ENCODE measurements around the gene CPNE9.

CPNE9 gene

DNA sequence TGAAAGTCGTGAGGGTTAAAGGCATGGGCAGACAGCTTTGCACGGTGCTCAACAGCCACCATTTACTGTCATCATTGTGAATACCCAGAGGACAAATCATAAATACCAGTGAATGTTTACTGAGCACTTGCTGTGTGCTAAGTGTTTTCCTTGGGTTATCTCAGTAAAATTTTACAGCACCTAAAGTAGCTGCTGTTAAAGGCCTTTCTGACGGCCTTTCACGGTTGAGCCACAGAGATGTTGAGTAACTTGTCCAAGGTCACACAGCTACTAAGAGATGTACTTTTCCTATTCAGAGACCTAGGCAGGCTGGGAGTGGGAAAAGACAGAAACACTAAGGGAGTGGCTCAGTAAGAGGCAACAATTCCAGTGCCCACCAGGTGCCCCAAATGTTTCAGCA lies 393 bp upstream of the CPNE9 start:
- Histone ChIP-seq H3K9me3 (ENCODE audit: control insufficient read depth, insufficient read depth, low read length) (no peaks in the 10 kb centered on the region), H3K4me1 (ENCODE audit: control insufficient read depth, insufficient read depth, low read length) (no peaks in the 10 kb centered on the region), H3K36me3 (ENCODE audit: control insufficient read depth, insufficient read depth, low read length) (peaks cover 7% of the 10 kb centered on the region), H3K9ac (ENCODE audit: low read depth, low read length) (no peak overlapping the region), H3K27me3 (ENCODE audit: control insufficient read depth, insufficient read depth, low read length) (peaks cover 10% of the 10 kb centered on the region), H3K4me3 (ENCODE audit: low read depth, low read length) (peak overlapping the region; percentile 18)

DNA sequence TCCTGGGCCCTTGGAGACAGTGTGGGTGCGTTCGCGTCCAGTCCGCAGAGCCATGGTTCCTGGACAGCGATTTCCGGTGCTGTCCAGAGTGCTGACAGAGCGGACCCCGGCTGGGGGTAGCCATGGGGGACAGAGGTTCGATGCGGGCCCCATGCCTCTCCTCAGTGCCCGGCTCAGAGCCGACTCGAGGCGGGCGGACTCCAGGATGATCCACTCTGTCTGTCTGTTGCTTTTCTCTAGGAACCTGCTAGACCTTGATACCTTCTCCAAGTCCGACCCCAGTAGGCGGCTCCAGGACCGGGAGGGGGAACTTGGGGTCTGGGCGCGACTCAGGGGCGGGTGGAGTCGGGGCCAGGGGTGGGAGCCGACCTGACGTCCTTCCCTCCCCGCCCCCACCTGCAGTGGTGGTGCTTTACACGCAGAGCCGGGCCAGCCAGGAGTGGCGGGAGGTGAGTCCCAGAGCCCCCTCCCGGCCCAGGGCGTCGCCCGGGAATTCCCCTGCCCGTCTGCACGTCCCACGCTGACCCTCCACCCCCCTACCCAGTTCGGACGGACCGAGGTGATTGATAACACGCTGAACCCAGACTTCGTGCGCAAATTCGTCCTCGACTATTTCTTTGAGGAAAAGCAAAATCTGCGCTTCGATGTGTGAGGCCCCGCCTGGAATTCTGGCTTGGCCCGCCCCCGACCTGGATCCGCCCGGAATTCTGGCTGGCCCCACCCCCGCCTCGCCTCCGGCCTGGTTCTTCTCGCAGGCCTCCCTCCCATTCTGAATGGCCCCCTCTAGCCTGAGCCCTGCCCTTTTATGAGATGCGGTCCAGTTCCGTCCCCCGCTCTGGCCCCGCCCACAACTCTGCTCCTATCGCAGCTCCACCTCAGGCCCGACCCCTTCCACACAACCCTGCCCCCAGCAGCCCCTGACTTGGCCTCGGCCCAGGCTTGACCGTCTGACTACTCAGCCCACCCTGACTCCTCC lies 1.0 kb downstream of the CPNE9 start:
- no peaks in the 10 kb centered on the region for H3K4me1 ChIP-seq (ENCODE audit: control insufficient read depth, insufficient read depth, low read length)
- peaks cover 10% of the 10 kb centered on the region for H3K27me3 ChIP-seq (ENCODE audit: control insufficient read depth, insufficient read depth, low read length)
- peak overlapping the region; percentile 74 for H3K4me3 ChIP-seq (ENCODE audit: low read depth, low read length)
- H3K9ac ChIP-seq (ENCODE audit: low read depth, low read length), result no peak overlapping the region
- peaks cover 4% of the 10 kb centered on the region for H3K36me3 ChIP-seq (ENCODE audit: control insufficient read depth, insufficient read depth, low read length)
- no peaks in the 10 kb centered on the region for H3K9me3 ChIP-seq (ENCODE audit: control insufficient read depth, insufficient read depth, low read length)

DNA sequence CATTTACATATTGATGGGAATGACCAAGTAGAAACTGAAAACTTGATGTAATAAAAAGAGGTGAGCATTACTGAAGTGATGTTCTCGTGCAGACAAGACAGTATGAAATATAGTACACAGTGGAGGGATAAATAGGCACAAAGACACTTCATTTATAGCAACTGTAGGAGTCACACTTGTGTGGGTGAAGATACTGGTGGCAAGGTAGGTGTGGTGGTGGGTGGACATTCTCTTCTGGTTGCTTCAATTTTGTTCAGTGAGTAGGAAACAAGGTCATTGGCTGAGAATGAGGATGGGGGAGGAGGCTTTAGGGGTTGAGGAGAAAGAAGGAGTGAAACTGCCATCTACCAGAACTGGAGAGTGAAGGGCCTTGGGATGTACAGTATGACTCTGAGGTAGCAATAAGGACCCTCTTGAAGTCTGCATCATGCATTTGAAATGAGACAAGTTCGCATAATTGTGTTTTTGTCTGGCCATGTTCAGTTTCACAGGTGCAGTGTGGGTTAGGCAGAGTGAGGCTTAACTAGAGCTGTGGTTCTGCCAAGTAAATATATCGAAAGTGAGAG lies 6.6 kb downstream of the CPNE9 start:
- H3K4me3 ChIP-seq (ENCODE audit: low read depth, low read length), result no peak overlapping the region
- H3K27me3 ChIP-seq (ENCODE audit: control insufficient read depth, insufficient read depth, low read length), result peaks cover 2% of the 10 kb centered on the region
- H3K9ac ChIP-seq (ENCODE audit: low read depth, low read length), result no peak overlapping the region
- no peaks in the 10 kb centered on the region for H3K9me3 ChIP-seq (ENCODE audit: control insufficient read depth, insufficient read depth, low read length)
- H3K36me3 ChIP-seq (ENCODE audit: control insufficient read depth, insufficient read depth, low read length), result no peaks in the 10 kb centered on the region
- H3K4me1 ChIP-seq (ENCODE audit: control insufficient read depth, insufficient read depth, low read length), result no peaks in the 10 kb centered on the region

DNA sequence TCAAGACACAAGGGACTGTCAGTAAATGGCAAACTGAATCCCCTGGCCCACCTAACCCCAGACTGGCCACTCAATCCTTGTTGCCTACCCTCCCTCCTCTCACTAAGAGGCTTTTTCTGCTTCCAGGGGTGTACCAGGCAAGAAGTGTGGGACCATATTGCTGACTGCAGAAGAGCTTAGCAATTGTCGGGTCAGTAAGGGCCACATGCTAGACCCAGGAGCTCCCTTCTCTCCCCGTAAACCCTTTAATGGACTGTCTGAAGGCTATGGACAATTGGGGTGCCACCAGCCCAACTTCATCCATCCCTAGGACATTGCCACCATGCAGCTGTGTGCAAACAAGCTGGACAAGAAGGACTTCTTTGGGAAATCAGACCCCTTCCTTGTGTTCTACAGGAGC lies 8.8 kb downstream of the CPNE9 start:
- Histone ChIP-seq H3K9me3 (ENCODE audit: control insufficient read depth, insufficient read depth, low read length) (no peaks in the 10 kb centered on the region), H3K27me3 (ENCODE audit: control insufficient read depth, insufficient read depth, low read length) (no peaks in the 10 kb centered on the region), H3K36me3 (ENCODE audit: control insufficient read depth, insufficient read depth, low read length) (no peaks in the 10 kb centered on the region)

DNA sequence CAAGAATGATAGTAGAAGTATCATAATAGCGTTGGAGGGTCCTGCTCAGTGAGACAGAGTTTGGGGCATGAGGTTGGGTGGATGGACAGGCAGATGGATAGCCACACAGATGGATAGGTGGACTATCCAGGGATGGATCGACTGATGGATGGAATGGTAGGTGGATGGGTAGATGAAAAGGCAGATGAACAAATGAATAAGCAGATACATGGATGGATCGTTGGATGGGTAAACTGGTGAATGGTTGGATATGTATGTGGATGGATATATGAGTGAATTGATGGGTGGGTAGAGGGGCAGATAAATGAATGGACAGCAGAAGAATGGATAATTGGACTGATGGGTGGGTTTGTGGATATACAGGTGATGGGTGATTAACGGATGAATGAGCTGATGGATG lies 9.5 kb downstream of the CPNE9 start:
- Histone ChIP-seq H3K4me1 (ENCODE audit: control insufficient read depth, insufficient read depth, low read length) (no peaks in the 10 kb centered on the region), H3K9me3 (ENCODE audit: control insufficient read depth, insufficient read depth, low read length) (no peaks in the 10 kb centered on the region), H3K4me3 (ENCODE audit: low read depth, low read length) (no peak overlapping the region), H3K27me3 (ENCODE audit: control insufficient read depth, insufficient read depth, low read length) (no peaks in the 10 kb centered on the region), H3K9ac (ENCODE audit: low read depth, low read length) (no peak overlapping the region), H3K36me3 (ENCODE audit: control insufficient read depth, insufficient read depth, low read length) (no peaks in the 10 kb centered on the region)

More for the DNA sequence above, 8.8 kb downstream of the CPNE9 start:
- no peaks in the 10 kb centered on the region for H3K4me1 ChIP-seq (ENCODE audit: control insufficient read depth, insufficient read depth, low read length)
- H3K4me3 ChIP-seq (ENCODE audit: low read depth, low read length), result no peak overlapping the region
- H3K9ac ChIP-seq (ENCODE audit: low read depth, low read length), result no peak overlapping the region

DNA sequence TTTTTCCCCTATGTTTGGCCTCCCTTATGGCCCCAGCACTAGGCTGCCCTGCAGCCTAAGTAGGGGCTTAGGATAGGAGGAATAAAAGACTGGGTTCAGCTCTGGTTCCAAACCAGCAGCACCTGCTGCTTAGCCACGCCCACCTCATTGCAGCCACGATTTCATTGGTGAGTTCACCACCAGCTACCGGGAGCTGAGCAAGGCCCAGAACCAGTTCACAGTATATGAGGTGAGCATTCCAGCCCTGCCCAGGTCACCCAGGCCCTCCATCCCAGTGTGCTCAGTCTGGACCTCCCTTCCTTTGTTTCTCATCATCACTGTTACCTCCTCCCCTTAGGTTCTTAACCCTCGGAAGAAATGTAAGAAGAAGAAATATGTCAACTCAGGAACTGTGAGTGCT lies 11.5 kb downstream of the CPNE9 start:
- H3K27me3 ChIP-seq (ENCODE audit: control insufficient read depth, insufficient read depth, low read length), result no peaks in the 10 kb centered on the region
- no peak overlapping the region for H3K4me3 ChIP-seq (ENCODE audit: low read depth, low read length)
- no peak overlapping the region for H3K9ac ChIP-seq (ENCODE audit: low read depth, low read length)
- no peaks in the 10 kb centered on the region for H3K9me3 ChIP-seq (ENCODE audit: control insufficient read depth, insufficient read depth, low read length)
- H3K4me1 ChIP-seq (ENCODE audit: control insufficient read depth, insufficient read depth, low read length), result no peaks in the 10 kb centered on the region
- H3K36me3 ChIP-seq (ENCODE audit: control insufficient read depth, insufficient read depth, low read length), result no peaks in the 10 kb centered on the region

DNA sequence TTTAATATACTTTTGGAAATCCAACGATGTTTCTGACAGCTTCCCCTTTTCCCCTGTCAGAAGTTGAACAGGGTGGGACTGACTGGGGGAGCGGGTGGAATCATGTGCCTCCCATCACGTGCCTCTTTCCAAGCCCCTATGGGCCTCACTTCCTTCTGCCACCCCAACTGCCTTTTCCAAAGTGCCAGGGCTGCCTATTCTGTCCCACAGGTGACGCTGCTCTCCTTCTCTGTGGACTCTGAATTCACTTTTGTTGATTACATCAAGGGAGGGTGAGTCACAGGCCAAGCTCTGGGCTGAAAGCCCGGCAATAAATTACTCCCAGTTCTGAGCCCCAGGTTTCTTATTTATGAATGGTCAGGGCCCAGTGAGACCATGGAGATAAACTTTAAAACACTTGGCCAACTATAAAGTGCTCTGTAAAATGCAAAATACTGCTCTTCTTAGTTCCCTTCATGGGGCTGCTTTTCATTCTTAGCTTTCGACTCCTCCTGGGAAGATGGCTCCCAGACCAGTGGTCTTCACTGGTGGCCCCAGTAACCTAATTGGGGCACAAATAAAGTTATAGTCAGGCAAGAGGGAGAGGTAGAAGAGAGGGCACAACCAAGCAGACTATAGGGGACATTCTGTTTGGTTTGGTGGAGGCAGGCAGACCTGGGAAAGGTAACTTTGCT lies 12.3 kb downstream of the CPNE9 start:
- H3K9me3 ChIP-seq (ENCODE audit: control insufficient read depth, insufficient read depth, low read length), result no peaks in the 10 kb centered on the region
- no peak overlapping the region for H3K4me3 ChIP-seq (ENCODE audit: low read depth, low read length)
- no peaks in the 10 kb centered on the region for H3K4me1 ChIP-seq (ENCODE audit: control insufficient read depth, insufficient read depth, low read length)
- no peaks in the 10 kb centered on the region for H3K36me3 ChIP-seq (ENCODE audit: control insufficient read depth, insufficient read depth, low read length)
- H3K9ac ChIP-seq (ENCODE audit: low read depth, low read length), result no peak overlapping the region
- no peaks in the 10 kb centered on the region for H3K27me3 ChIP-seq (ENCODE audit: control insufficient read depth, insufficient read depth, low read length)

DNA sequence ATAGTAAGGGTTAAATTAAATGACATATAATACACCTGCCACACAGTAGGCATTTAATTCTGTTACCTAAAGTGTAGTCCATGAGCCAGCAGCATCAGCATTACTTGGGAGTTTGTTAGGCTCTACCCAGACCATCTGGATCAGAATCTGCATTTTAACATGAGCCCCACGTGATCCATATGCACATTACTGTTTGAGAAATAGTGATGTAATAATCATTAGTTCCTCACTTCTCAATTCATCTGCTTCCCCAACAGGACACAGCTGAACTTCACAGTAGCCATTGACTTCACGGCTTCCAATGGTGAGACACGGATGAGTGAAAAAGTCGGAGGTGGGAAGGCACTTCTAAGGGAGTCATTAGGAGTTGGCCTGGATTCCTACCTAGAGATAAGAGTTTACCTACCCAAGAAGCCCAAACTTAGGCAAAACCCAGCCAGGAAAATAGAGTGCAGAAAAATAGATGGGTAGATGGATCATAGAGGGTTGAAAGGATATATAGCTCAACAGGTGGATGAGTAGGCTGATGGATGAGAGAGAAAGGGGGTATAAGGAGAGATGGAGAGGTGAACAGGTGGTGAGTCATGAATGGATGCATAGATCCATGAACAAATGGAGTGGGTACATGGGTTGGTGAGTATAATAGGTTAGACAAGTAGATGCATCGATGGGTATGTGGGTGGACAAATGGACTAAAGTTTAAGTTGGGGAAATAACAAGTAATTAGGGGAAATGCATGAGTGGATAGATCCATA lies 13.3 kb downstream of the CPNE9 start:
- Histone ChIP-seq H3K9ac (ENCODE audit: low read depth, low read length) (no peak overlapping the region), H3K4me1 (ENCODE audit: control insufficient read depth, insufficient read depth, low read length) (no peaks in the 10 kb centered on the region), H3K27me3 (ENCODE audit: control insufficient read depth, insufficient read depth, low read length) (no peaks in the 10 kb centered on the region), H3K4me3 (ENCODE audit: low read depth, low read length) (no peak overlapping the region), H3K36me3 (ENCODE audit: control insufficient read depth, insufficient read depth, low read length) (no peaks in the 10 kb centered on the region), H3K9me3 (ENCODE audit: control insufficient read depth, insufficient read depth, low read length) (no peaks in the 10 kb centered on the region)

DNA sequence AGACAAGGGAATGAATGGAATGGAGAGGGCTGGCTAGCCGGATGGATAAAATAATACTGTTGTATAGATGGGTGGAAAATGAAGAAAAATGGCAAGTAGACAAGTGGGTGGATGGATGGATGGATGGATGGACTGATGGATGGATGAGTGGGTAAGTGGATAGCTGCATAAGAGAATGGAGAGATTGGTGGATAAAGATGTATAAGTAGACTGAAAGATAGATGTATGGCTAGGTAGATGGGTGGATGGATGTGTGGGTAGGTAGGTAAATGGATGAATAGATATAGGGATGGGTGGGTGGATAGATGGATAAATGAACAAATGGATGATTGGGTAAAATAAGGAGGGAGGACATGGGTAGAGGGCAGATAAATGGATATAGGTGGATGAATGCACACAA lies 13.9 kb downstream of the CPNE9 start:
- Histone ChIP-seq H3K36me3 (ENCODE audit: control insufficient read depth, insufficient read depth, low read length) (no peaks in the 10 kb centered on the region), H3K4me3 (ENCODE audit: low read depth, low read length) (no peak overlapping the region), H3K4me1 (ENCODE audit: control insufficient read depth, insufficient read depth, low read length) (no peaks in the 10 kb centered on the region), H3K9ac (ENCODE audit: low read depth, low read length) (no peak overlapping the region), H3K27me3 (ENCODE audit: control insufficient read depth, insufficient read depth, low read length) (no peaks in the 10 kb centered on the region), H3K9me3 (ENCODE audit: control insufficient read depth, insufficient read depth, low read length) (no peaks in the 10 kb centered on the region)

DNA sequence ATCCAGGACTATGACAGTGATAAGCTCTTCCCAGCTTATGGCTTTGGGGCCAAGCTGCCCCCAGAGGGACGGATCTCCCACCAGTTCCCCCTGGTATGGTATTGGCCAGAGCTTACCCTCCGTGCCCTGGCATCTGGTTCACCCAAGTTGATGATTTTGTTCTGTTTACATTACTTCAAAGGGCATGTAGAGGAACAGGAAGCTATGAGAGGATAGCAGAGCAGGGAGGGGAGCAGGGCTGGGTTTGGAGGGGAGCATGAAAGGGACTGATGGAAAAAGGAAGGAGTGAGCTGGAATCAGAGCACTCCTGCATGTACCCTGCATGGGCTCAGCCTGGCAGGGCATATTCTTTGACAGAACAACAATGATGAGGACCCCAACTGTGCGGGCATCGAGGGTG lies 14.5 kb downstream of the CPNE9 start:
- H3K4me1 ChIP-seq (ENCODE audit: control insufficient read depth, insufficient read depth, low read length), result no peaks in the 10 kb centered on the region
- no peaks in the 10 kb centered on the region for H3K27me3 ChIP-seq (ENCODE audit: control insufficient read depth, insufficient read depth, low read length)
- no peaks in the 10 kb centered on the region for H3K36me3 ChIP-seq (ENCODE audit: control insufficient read depth, insufficient read depth, low read length)
- H3K9ac ChIP-seq (ENCODE audit: low read depth, low read length), result no peak overlapping the region
- no peak overlapping the region for H3K4me3 ChIP-seq (ENCODE audit: low read depth, low read length)
- no peaks in the 10 kb centered on the region for H3K9me3 ChIP-seq (ENCODE audit: control insufficient read depth, insufficient read depth, low read length)

DNA sequence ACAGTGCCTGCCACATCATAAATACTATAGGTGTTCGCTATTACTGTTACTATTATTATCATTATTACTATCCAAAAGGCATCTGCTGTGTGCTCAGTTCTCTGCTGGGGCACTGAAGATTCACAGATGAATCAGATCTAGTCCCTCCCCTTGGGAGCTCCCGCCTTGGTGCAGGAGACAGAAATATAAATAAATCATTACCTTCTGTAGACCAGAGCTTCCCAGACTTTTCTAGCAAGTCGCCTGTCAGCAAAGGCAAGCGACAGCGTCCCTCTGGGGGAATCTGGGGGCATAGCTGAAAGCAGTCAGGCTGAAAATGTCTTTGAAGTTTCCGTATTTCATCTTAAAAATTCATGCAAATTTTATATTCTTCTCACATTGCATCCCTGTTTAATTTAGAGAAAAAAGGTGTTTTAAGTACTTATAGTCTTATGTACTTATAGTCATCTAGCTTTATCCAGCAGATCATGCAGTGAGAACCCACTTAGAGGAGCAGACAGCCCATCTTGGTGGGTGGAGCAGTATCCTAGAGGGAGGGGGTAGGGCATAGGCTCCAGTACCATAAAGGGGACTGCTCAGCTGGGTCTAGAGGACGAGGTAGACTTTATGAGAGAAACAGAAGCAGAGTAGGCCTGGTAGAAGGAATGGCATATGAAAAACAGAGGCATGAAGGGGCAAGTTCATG lies 17.5 kb downstream of the CPNE9 start:
- H3K9ac ChIP-seq (ENCODE audit: low read depth, low read length), result no peak overlapping the region
- no peaks in the 10 kb centered on the region for H3K36me3 ChIP-seq (ENCODE audit: control insufficient read depth, insufficient read depth, low read length)

More for the DNA sequence above, 17.5 kb downstream of the CPNE9 start:
- Histone ChIP-seq H3K4me3 (ENCODE audit: low read depth, low read length) (no peak overlapping the region), H3K9me3 (ENCODE audit: control insufficient read depth, insufficient read depth, low read length) (no peaks in the 10 kb centered on the region), H3K27me3 (ENCODE audit: control insufficient read depth, insufficient read depth, low read length) (no peaks in the 10 kb centered on the region), H3K4me1 (ENCODE audit: control insufficient read depth, insufficient read depth, low read length) (peaks cover 2% of the 10 kb centered on the region)
